GM21515 (cell line): ENCODE results near the gene ARHGEF26.

Source experiments
- ATAC-seq: cut with Tn5 transposase; IDR thresholded peaks from one replicate; pipeline ENCODE4 v1.9.1; 2021; ENCODE audit not compliant: unreplicated experiment

ARHGEF26 gene

DNA sequence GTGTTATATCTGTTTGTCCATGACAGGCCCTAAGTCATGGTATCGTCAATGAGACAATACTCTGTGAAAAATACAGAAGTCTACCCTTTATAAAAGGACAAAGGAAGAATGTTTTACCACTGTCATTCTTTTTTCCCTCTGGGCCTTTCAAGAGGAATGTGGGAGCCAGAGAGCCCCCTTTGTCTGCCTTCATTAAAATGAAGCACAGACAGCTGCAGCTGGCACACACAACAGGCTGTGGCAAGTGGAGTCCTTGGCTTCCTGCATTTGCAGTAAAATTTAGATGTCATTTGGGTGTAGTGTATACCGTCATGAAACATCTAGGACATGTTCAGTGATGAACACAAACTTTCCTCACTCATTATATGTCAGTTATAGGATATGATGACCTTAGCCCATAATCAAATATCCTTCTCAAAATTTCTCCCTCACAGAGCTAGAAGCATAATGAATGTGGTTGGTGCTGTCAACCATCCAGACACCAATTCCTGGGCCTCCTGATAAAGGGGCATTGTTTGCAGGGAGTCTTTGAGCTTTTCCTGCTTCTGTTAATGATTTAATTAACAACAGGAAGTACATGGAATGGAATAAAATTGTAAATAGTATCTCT is 126.7 kb downstream of the ARHGEF26 start:
- no peak for ATAC-seq

GRCh38 chr3:154250291-154250690 is 129.1 kb downstream of the ARHGEF26 start:
- no peak for ATAC-seq

GRCh38 chr3:154251610-154252009 is 130.4 kb downstream of the ARHGEF26 start:
- ATAC-seq: no peak

DNA sequence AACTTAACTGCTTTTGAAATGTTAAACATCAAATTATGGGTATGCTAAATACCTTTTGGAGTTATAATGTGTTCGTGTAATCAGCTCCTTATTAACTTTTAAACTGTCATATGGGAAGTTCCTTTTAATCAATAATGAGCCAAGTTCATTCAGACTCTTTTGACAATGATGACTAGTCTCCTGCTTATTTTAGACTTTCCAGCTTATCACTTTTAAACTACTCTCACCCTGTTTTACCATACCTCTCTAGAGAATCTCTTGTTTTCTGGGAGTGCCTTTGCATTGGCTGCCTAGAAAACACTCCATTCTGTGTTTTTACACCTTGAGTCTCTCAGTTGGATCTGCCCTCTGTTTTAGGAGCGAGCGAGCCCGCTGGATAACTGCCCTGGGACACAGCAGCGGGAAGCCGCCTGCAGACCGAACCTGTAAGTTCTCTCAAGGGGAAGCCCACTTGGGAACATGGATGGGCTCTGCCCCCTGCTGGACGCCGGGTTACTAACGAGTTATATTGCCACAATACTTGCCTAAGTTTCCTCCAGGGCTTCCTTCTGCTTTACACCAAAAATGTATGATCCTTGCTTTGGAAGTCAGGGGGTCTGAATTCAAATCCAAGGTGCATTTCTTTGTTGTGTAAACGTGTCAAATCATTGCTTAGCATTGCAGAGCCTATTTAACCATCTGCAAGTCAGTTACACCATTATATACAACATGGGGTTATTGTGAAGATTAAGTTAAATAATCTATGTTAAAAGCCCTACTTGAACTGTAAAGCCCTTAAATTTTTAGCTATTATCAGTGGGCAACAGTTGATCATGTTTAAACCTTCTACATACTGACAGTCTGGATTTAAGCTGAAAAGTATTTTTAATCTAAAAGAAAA is 131.8 kb downstream of the ARHGEF26 start:
- peak; percentile 93 for ATAC-seq

GRCh38 chr3:154254527-154254926 is 133.3 kb downstream of the ARHGEF26 start:
- no peak for ATAC-seq

DNA sequence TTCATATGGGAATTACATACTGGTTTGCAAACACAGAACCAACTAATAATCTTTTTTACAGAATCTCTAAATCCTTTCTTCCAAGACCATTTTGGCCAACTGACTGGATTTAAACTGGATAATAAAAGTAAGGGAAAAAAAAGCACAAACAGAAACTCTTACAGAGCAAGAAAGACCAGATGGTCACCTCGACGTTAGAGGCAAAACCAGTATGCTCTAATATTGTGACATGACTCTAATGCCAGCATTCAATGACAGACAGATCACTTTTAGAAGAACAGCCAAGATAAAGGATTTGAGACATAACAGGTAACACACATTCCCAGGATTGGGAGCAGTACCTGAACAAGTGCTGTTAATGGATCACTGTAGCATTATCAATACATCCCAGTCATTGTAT is 152.2 kb downstream of the ARHGEF26 start:
- no peak for ATAC-seq

- ATAC-seq: no peak
Observed at GRCh38 chr3:154274348-154274747, 153.2 kb downstream of the ARHGEF26 start.

GRCh38 chr3:154275292-154275691 is 154.1 kb downstream of the ARHGEF26 start:
- no peak for ATAC-seq

DNA sequence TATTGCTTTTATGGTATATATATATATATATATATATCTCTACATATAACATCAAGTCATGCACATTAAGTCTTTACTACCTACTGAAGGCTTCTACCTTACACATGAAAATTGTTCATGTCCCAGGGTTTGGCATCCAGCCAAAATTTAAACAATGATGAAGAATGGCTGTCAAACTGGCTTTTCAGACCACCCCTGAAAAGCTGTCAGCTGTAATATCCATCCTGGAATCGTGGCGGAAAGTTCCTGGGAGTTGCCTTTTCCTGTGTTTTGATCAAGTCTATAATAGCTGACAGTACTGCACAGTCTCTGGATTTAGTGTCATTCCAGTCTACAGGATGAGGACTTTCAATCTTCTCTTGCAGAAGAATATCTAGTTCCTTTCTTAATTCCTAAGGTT is 154.8 kb downstream of the ARHGEF26 start:
- ATAC-seq: no peak

GRCh38 chr3:154280161-154280560 is 159.0 kb downstream of the ARHGEF26 start:
- no peak for ATAC-seq

DNA sequence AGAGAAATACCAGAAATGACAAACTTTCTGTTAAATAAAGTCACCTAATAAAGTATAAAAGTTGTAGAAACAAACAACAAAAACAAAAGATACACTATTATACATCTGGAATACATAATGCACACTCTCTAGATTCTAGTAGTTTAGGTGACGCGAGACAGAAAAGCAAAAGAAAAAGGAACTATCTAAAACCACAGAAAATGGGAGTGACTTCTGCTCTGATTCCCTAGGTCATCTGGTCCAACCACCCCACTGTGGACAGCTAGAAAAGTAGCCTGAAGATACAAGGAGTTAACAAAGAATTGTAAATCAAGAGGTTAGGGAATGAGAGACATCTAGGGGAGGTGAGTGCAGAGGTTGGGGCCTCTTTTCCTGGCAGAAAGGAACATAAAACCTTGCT is 164.0 kb downstream of the ARHGEF26 start:
- peak; percentile 86 for ATAC-seq

- ATAC-seq: no peak
Observed at GRCh38 chr3:154290187-154290586, 169.0 kb downstream of the ARHGEF26 start.

GRCh38 chr3:154294016-154294415 is 172.8 kb downstream of the ARHGEF26 start:
- ATAC-seq: no peak

- no peak for ATAC-seq
Observed at GRCh38 chr3:154301561-154301960, 180.4 kb downstream of the ARHGEF26 start.

- no peak for ATAC-seq
Observed at GRCh38 chr3:154304116-154304786, 183.1 kb downstream of the ARHGEF26 start.

DNA sequence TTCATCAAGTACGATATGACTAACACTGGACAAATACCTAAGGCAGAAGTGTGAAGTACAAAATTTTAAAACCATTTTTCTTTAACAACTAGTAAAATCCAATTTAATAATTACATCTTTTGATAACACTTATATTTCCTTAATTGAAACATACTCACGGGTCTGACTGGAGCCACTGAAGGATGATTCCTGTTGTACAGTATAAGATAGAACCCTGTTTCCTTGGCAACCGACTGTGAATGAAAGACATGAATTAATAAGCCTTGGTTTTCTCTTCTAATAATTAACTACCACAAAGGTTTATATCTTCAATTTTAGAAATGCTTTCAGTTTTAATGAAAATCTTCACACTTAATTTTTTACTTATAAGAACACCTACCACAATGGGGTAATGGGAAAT is 183.7 kb downstream of the ARHGEF26 start:
- ATAC-seq: no peak

DNA sequence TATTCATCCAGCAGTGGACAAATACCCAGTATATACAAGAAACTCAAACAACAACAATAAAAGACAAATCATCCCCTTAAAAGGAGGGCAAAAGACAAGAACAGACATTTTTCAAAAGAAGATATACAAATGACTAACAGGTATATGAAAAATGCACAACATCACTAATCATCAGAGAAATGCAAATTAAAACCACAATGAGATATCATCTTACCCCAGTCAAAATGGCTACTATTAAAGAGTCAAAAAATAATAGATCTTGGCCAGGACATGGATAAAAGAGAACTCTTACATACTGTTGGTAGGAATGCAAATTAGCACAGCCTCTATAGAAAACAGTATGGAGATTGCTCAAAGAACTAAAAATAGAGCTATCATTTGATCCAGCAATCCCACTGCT is 186.2 kb downstream of the ARHGEF26 start:
- no peak for ATAC-seq
